PC-9 (cell line): ENCODE measurements around the gene GALNT8. TPM values are rescaled to one million over a fixed set of nuclear protein-coding genes. Genes with fewer than 3 reads are reported as not detected.
"Not testable (repeated sequence)": the region's sequence is repeated elsewhere in the genome, so short reads cannot be mapped to it uniquely, and the experiment has no call there.

ENCODE experiments used
- BruUV-seq: library from RNA; stranded (reverse); fragments of 400-500 nt; replicated peaks from 2 replicates; lab custom pipeline; 2021; lab: Mats Ljungman, UMichigan
- CTCF ChIA-PET: fragments of 300-600 bp; sonication (Branson Sonifier 250); formaldehyde crosslinking; loops from one replicate; lab custom pipeline; 2022; ENCODE audit warnings: antibody characterized with exemption; lab: Charles Lee
- POLR2A ChIA-PET: fragments of 300-600 bp; sonication (Branson Sonifier 250); formaldehyde crosslinking; loops from one replicate; lab custom pipeline; 2022; ENCODE audit warnings: antibody characterized with exemption; ENCODE audit not compliant: unreplicated experiment; lab: Charles Lee
- DNase-seq, 2 experiments: peaks; one replicate each; pipeline versions ENCODE4 v3.0.0 to v3.0.0-alpha.2; 2015 to 2022; ENCODE audit warnings: mixed read lengths in 1 of 2
- H2AFZ ChIP-seq: fragments of 200-600 bp; sonication (generic); 2 replicates; pipeline ENCODE4 v1.8.1; 2017; ENCODE audit warnings: antibody characterized with exemption
- H3F3A ChIP-seq: fragments of 200-600 bp; sonication (generic); 2 replicates; pipeline ENCODE4 v1.8.1; 2017; ENCODE audit warnings: antibody characterized with exemption, mild to moderate bottlenecking, low read depth; ENCODE audit not compliant: insufficient read depth
- H3K27ac ChIP-seq: fragments of 200-600 bp; sonication (generic); 2 replicates; pipeline ENCODE4 v1.6.1; 2016; ENCODE audit warnings: mixed run types
- H3K27me3 ChIP-seq: fragments of 200-600 bp; sonication (generic); 2 replicates; pipeline ENCODE4 v1.6.1; 2016; ENCODE audit warnings: low read depth, mixed run types; ENCODE audit not compliant: insufficient read depth
- H3K36me3 ChIP-seq: fragments of 200-600 bp; sonication (generic); 2 replicates; pipeline ENCODE4 v1.6.1; 2016; ENCODE audit warnings: low read depth, mixed run types
- H3K4me1 ChIP-seq: fragments of 200-600 bp; sonication (generic); replicated peaks from 2 replicates; pipeline ENCODE4 v1.6.1; 2016; ENCODE audit warnings: mixed run types; ENCODE audit not compliant: insufficient read depth
- H3K4me2 ChIP-seq: fragments of 200-600 bp; sonication (generic); 2 replicates; pipeline ENCODE4 v1.6.1; 2017; ENCODE audit warnings: mixed run types
- H3K4me3 ChIP-seq: fragments of 200-600 bp; sonication (generic); 2 replicates; pipeline ENCODE4 v1.6.1; 2016; ENCODE audit warnings: mixed run types
- H3K79me2 ChIP-seq: fragments of 200-600 bp; sonication (generic); 2 replicates; pipeline ENCODE4 v1.6.1; 2017; ENCODE audit warnings: low read depth, mixed run types
- H3K9me2 ChIP-seq: fragments of 200-600 bp; sonication (generic); 2 replicates; pipeline ENCODE4 v1.8.1; 2017; ENCODE audit warnings: mild to moderate bottlenecking; ENCODE audit not compliant: insufficient read depth
- H3K9me3 ChIP-seq: fragments of 200-600 bp; sonication (generic); 2 replicates; pipeline ENCODE4 v1.8.1; 2016; ENCODE audit warnings: low read depth; ENCODE audit not compliant: insufficient read depth
- H4K20me1 ChIP-seq: fragments of 200-600 bp; sonication (generic); 2 replicates; pipeline ENCODE4 v1.8.1; 2017; ENCODE audit not compliant: insufficient read depth
- EZH2 ChIP-seq: fragments of 200-600 bp; sonication (generic); IDR thresholded peaks from 2 replicates; pipeline ENCODE4 v1.8.0; 2017; ENCODE audit warnings: antibody characterized with exemption, low read depth
- intact Hi-C: fragments of 100-400 bp; cut with micrococcal nuclease; formaldehyde crosslinking; loops from one replicate; pipeline ENCODE4 v1.10.0; 2022; ENCODE audit not compliant: unreplicated experiment
- total RNA-seq: library from RNA; stranded (reverse); gene quantifications from 2 replicates; pipeline ENCODE4 v1.2.3, GENCODE V29; 2021
- TF ChIP-seq, protein P1 (sequence below): fragments of 200-600 bp; sonication (generic); conservative IDR thresholded peaks from 2 replicates; pipeline ENCODE4 v1.6.1; 2017; ENCODE audit warnings: mixed run types, antibody characterized with exemption, mild to moderate bottlenecking, moderate library complexity

Gene GALNT8
- total RNA-seq, 1 experiment from 2014 or later: not detected

DNA sequence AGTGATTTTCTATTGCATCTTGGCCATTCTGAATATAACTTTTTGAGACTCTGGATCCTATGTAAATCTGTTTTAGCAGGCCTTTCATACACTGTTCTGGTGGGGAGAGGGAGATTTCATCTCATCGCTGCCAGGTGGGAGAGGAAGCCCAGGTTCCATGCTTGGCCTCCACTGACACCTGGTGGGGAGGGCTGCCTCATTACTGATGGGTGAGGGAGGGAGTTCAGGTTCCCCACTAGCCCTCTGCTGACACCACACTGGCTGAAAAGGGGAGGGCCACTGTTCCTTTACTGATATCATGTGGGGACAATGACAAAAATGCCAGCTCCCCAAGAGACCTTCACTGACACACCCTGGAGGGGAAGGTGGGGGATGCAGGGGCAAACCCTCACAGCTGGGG lies 2.4 kb upstream of the GALNT8 start:
- Histone ChIP-seq H3K79me2 (no peaks in the 10 kb centered on the region), H3K36me3 (no peaks in the 10 kb centered on the region), H3K27ac (no peak overlapping the region), H3K27me3 (peaks cover 88% of the 10 kb centered on the region), H3F3A (no peaks in the 10 kb centered on the region), H3K4me2 (no peak overlapping the region), H3K9me2 (no peaks in the 10 kb centered on the region), H4K20me1 (no peaks in the 10 kb centered on the region), H2AFZ (no peak overlapping the region), H3K4me1 (no peaks in the 10 kb centered on the region), H3K9me3 (no peaks in the 10 kb centered on the region), H3K4me3 (no peak overlapping the region)
- no peak for DNase-seq
- BruUV-seq: no TSS peak
- POLR2A ChIA-PET: no interaction called here
- TF ChIP-seq, protein P1, sequence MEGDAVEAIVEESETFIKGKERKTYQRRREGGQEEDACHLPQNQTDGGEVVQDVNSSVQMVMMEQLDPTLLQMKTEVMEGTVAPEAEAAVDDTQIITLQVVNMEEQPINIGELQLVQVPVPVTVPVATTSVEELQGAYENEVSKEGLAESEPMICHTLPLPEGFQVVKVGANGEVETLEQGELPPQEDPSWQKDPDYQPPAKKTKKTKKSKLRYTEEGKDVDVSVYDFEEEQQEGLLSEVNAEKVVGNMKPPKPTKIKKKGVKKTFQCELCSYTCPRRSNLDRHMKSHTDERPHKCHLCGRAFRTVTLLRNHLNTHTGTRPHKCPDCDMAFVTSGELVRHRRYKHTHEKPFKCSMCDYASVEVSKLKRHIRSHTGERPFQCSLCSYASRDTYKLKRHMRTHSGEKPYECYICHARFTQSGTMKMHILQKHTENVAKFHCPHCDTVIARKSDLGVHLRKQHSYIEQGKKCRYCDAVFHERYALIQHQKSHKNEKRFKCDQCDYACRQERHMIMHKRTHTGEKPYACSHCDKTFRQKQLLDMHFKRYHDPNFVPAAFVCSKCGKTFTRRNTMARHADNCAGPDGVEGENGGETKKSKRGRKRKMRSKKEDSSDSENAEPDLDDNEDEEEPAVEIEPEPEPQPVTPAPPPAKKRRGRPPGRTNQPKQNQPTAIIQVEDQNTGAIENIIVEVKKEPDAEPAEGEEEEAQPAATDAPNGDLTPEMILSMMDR: no peak
- no peak for TF ChIP-seq EZH2
- intact Hi-C loops: no loop called here
- CTCF ChIA-PET: no interaction called here

DNA sequence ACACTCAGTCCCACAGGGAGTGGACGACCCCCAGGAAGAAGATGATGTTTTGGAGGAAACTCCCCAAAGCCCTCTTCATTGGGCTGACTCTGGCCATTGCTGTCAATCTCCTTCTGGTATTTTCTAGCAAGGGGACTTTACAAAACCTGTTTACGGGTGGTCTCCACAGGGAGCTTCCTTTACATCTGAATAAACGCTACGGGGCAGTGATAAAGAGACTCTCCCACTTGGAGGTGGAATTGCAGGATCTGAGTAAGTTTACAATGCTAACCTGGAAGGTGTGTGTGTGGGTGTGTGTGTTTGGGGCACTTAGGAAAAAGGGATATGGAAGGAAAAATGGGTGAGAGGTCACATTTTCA lies 416 bp downstream of the GALNT8 start:
- no peaks in the 10 kb centered on the region for H3K36me3 ChIP-seq
- CTCF ChIA-PET: interaction anchor here (0.6 kb wide), 1 partner anchor 46 kb away, joined by 3 read pairs; no protein-coding TSS in a partner anchor
- no peak for TF ChIP-seq EZH2
- TF ChIP-seq, protein P1: no peak
- H3K27me3 ChIP-seq: peaks cover 94% of the 10 kb centered on the region
- no peak overlapping the region for H3K4me2 ChIP-seq
- no peak for DNase-seq
- no peaks in the 10 kb centered on the region for H3K9me2 ChIP-seq
- no TSS peak for BruUV-seq
- H3F3A ChIP-seq: no peaks in the 10 kb centered on the region
- intact Hi-C loops: no loop called here
- no peaks in the 10 kb centered on the region for H3K79me2 ChIP-seq
- no peaks in the 10 kb centered on the region for H4K20me1 ChIP-seq
- H3K9me3 ChIP-seq: no peaks in the 10 kb centered on the region
- no peaks in the 10 kb centered on the region for H3K4me1 ChIP-seq
- H3K4me3 ChIP-seq: no peak overlapping the region
- POLR2A ChIA-PET: no interaction called here
- H3K27ac ChIP-seq: no peak overlapping the region
- no peak overlapping the region for H2AFZ ChIP-seq

DNA sequence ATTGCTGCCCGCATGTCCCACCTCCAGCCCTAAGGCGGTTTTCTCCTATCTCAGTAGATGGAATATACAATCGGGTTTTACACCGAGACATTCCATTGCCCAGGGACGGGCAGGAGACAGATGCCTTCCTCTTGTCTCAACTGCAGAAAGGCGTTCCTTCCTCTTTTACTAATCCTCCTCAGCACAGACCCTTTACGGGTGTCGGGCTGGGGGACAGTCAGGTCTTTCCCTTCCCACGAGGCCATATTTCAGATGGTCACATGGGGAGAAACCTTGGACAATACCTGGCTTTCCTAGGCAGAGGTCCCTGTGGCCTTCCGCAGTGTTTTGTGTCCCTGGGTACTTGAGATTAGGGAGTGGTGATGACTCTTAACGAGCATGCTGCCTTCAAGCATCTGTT lies 1.4 kb downstream of the GALNT8 start:
- H3K4me3 ChIP-seq, H3K79me2 ChIP-seq, H3K36me3 ChIP-seq, POLR2A ChIA-PET, H3K27ac ChIP-seq, CTCF ChIA-PET, DNase-seq, H3K4me1 ChIP-seq, H3K9me3 ChIP-seq, H3K9me2 ChIP-seq, H4K20me1 ChIP-seq, BruUV-seq, H3F3A ChIP-seq, H3K4me2 ChIP-seq, intact Hi-C loops, H2AFZ ChIP-seq: not testable (repeated sequence)
- H3K27me3 ChIP-seq: peaks cover 95% of the 10 kb centered on the region

DNA sequence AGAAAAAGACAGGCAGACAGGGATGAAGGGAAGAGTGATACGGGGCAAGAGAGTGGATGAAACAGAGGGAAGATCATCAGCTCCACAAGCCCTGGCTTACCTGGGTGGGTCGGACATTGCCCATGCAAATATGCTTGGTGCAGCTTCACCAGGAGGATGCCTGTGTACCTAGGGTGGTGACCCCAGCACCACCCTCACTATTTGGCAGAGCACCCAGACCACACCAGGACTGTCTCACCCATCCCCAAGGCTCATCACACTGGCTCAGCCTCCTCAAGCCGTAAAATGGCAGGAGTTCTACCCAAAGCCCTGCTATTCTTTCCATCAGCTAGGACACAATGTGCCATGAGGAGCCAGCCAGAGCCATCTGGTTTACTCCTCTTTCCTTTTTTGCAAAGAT lies 3.0 kb downstream of the GALNT8 start:
- Histone ChIP-seq H3K4me1 (no peaks in the 10 kb centered on the region), H3F3A (no peaks in the 10 kb centered on the region), H4K20me1 (no peaks in the 10 kb centered on the region), H2AFZ (no peak overlapping the region), H3K4me2 (no peak overlapping the region), H3K36me3 (no peaks in the 10 kb centered on the region), H3K27ac (no peak overlapping the region), H3K9me2 (no peaks in the 10 kb centered on the region), H3K4me3 (no peak overlapping the region), H3K9me3 (no peaks in the 10 kb centered on the region), H3K79me2 (no peaks in the 10 kb centered on the region), H3K27me3 (peaks cover 94% of the 10 kb centered on the region)
- no peak for DNase-seq
- intact Hi-C loops: no loop called here
- no TSS peak for BruUV-seq
- TF ChIP-seq, protein P1: no peak
- TF ChIP-seq EZH2: no peak
- ChIA-PET CTCF (no interaction called here), POLR2A (no interaction called here)
